Glutamatergic neuron (in vitro differentiated cells): ENCODE measurements around the gene HAUS3. TPM values are rescaled to one million over a fixed set of nuclear protein-coding genes. Genes with fewer than 3 reads are reported as not detected.

Experiments used
- DNase-seq: peaks from one replicate; pipeline ENCODE4 v3.0.0; 2022
- H3K27ac Mint-ChIP-seq: one replicate; pipeline ENCODE4 v1.8.0; 2020; ENCODE audit warnings: mild to moderate bottlenecking, mixed read lengths, inconsistent platforms; ENCODE audit not compliant: unreplicated experiment
- H3K27me3 Mint-ChIP-seq: one replicate; pipeline ENCODE4 v1.8.0; 2020; ENCODE audit warnings: mild to moderate bottlenecking, moderate library complexity, mixed read lengths, inconsistent platforms; ENCODE audit not compliant: unreplicated experiment
- H3K36me3 Mint-ChIP-seq: one replicate; pipeline ENCODE4 v1.8.0; 2020; ENCODE audit warnings: mild to moderate bottlenecking, mixed read lengths, inconsistent platforms; ENCODE audit not compliant: unreplicated experiment
- H3K4me1 Mint-ChIP-seq: one replicate; pipeline ENCODE4 v1.8.0; 2020; ENCODE audit warnings: mild to moderate bottlenecking, low read depth, mixed read lengths, inconsistent platforms; ENCODE audit not compliant: unreplicated experiment
- H3K4me3 Mint-ChIP-seq: one replicate; pipeline ENCODE4 v1.8.0; 2020; ENCODE audit warnings: mild to moderate bottlenecking, mixed read lengths, inconsistent platforms; ENCODE audit not compliant: unreplicated experiment
- H3K9me3 Mint-ChIP-seq: one replicate; pipeline ENCODE4 v1.8.0; 2020; ENCODE audit warnings: mild to moderate bottlenecking, moderate library complexity, mixed read lengths, inconsistent platforms; ENCODE audit not compliant: unreplicated experiment
- CTCF ChIP-seq: fragments of 200-600 bp; sonication (generic); IDR thresholded peaks from one replicate; pipeline ENCODE4 v1.5.0; 2021; ENCODE audit not compliant: partially characterized antibody, unreplicated experiment
- total RNA-seq: library from RNA; stranded (reverse); fragmentation: NEBNext Ultra II Directional; extraction: Animal tissue kit (Norgen Biotek cat#: 25700); gene quantifications from one replicate; pipeline ENCODE4 v1.2.1, GENCODE V29; 2021; ENCODE audit not compliant: unreplicated experiment

HAUS3 gene
- total RNA-seq, 1 donor from 2014 or later: 15.6 TPM

- H3K4me1 Mint-ChIP-seq: peaks cover 5% of the 10 kb centered on the region
- no peak for TF ChIP-seq CTCF
- DNase-seq: no peak
- H3K4me3 Mint-ChIP-seq: no peak overlapping the region
- peaks cover 1% of the 10 kb centered on the region for H3K27me3 Mint-ChIP-seq
- no peaks in the 10 kb centered on the region for H3K36me3 Mint-ChIP-seq
- H3K9me3 Mint-ChIP-seq: no peaks in the 10 kb centered on the region
- H3K27ac Mint-ChIP-seq: no peak overlapping the region
These were observed 27.8 kb upstream of the HAUS3 start for GRCh38 chr4:2269618-2270163.

DNA sequence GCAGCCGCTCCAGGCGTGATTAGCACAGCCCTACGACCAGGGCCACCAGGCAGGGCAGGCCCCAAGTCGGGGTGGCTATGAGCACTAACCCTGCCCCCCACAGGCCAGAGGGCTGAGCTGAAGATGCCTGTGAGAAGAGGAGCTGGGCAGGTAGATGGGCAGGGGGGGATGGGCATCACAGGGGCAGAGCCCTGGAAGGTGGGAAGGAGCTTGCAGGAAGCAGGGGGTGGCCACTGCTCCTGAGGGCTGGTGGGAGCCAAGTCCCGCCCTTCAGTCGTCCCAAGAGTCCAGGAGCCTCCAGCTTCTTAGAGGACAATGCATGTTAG, 27.2 kb upstream of the HAUS3 start:
- H3K27ac Mint-ChIP-seq: no peak overlapping the region
- H3K9me3 Mint-ChIP-seq: no peaks in the 10 kb centered on the region
- no peaks in the 10 kb centered on the region for H3K36me3 Mint-ChIP-seq
- no peak for DNase-seq
- H3K4me3 Mint-ChIP-seq: no peak overlapping the region
- H3K27me3 Mint-ChIP-seq: peaks cover 1% of the 10 kb centered on the region
- no peak for TF ChIP-seq CTCF
- H3K4me1 Mint-ChIP-seq: peaks cover 5% of the 10 kb centered on the region

- Mint-ChIP-seq H3K27me3 (peaks cover 1% of the 10 kb centered on the region), H3K4me1 (peaks cover 5% of the 10 kb centered on the region), H3K27ac (no peak overlapping the region), H3K9me3 (peaks cover 1% of the 10 kb centered on the region), H3K4me3 (no peak overlapping the region), H3K36me3 (no peaks in the 10 kb centered on the region)
- DNase-seq: no peak
- no peak for TF ChIP-seq CTCF
These were observed 26.7 kb upstream of the HAUS3 start for GRCh38 chr4:2268357-2269205.

DNA sequence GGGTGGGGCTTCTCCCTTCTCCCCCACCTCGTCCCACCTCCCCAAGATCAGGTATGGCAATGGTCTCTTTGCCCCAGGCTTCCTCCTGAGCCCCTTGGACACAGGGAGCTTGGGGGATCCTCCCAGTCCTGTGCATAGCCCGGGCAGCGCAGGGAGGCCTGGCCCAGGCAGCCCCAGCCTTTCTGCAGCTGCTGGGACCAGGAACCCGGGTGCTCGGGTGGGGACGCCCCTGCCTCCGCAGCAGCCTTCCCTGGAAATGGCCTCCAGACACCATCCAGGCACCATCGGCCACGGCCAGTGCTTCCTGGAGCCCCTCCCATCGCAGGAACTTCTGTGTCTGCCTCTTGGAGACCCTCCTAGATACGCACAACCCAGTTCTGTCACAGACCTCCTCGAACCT, 25.9 kb upstream of the HAUS3 start:
- DNase-seq: no peak
- Mint-ChIP-seq H3K9me3 (peaks cover 1% of the 10 kb centered on the region), H3K4me3 (no peak overlapping the region), H3K36me3 (no peaks in the 10 kb centered on the region), H3K27ac (no peak overlapping the region), H3K4me1 (peaks cover 8% of the 10 kb centered on the region), H3K27me3 (peaks cover 1% of the 10 kb centered on the region)
- TF ChIP-seq CTCF: no peak

GRCh38 chr4:2267320-2267811, 25.4 kb upstream of the HAUS3 start:
- Mint-ChIP-seq H3K4me1 (peaks cover 8% of the 10 kb centered on the region), H3K36me3 (no peaks in the 10 kb centered on the region), H3K9me3 (peaks cover 1% of the 10 kb centered on the region), H3K27me3 (peaks cover 1% of the 10 kb centered on the region), H3K27ac (no peak overlapping the region), H3K4me3 (no peak overlapping the region)
- DNase-seq: no peak
- TF ChIP-seq CTCF: no peak
